ENCODE measurements around the gene CRACR2B.

The CRACR2B gene

DNA sequence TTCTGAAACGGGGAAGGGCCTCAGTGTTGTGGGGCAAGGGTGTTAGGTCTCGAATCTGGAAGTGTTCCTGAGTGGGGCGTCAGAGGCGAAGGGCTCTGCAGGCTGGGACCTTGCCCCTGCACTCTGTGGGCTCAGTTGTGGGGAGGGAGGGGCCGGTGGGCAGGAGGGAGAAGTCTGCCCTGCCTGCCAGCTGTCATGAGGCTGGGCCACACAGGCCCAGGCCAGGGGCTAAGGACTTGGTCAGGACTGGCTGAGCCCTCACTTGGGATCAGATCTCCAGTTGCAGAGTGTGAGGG, at the start of gene CRACR2B:
Gene CRACR2B, plus strand, starts transcription at position 23 of the 296 bp plus-strand sequence. CDS start 689 bp downstream, outside the sequence.
- no peak for DNase-seq (ENCODE audit: low spot score)

DNA sequence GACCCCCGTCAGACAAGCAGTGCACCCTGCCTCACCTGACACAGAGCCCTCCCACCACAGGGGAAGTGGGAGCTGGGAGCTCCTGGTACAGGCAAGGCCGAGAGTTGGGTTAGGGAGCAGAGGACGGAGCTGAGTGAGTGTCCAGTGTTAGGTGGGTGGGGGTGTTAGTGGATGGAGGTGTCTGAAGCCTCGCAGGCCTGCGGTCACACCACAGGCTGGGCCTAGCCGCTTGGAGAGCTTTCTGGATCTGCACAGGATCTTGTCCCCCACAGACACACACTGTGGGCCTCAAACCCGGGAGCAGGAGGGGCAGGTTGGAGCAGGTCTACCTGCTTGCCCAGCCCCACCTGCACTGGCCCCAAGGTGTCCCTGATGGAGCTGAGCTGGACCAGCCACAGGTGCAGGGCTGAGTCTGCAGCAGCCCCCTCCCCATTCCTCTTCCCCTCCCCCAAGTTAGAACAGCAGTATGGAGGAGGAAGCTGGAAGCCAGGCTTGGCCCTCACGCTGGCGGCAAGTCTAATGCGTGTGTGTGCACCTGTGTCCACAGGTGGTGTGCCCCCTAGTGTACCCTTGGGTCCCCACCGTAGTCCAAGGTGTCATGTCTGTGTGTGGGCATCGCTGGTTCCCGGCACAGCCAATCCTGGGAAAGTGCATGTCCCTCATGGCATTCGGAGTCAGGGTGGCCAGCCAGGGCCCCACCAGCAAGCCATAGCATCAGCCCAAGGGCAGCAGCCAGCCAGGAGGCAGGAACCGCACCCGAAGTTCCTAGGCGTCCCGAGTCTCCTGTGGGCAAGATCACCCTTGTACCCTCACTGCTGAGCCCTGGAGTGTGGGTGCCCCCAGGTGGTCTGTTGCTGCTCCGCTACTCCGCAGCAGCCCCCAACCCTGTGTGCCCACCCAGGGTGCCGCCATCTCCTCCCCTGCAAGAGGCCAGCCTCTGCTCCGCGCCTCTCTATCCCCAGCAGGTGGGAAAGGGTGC, 48.5 kb upstream of the CRACR2B start:
- no peak for DNase-seq (ENCODE audit: low spot score)

DNA sequence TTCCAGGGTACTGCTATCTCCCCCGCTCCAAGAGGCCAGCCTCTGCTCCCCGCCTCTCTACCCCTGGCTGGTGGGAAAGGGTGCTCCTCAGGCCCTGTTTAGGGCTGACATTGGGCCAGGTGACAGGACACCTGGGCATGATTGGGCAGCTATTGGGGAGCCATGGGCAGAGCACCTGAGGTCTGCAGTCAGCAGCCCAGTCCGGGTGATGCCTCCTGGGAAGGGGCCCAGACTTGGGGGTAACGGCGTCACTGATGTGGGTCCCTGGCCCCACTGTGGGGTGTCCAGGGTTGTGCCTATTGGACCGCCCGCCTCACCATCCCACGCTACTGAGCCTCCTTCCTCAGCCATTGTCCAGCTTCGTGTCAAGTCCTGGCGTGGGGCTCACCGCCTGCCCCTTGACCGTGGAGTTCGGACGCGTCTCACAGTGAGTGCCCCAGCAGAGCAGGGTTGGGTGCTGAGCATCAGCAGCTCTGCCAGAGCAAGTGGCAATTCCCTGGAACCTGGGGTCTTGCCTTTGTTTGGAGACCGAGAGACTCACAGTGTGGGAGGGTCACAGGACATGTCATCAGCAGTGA, 47.7 kb upstream of the CRACR2B start:
- no peak for DNase-seq (ENCODE audit: low spot score)

DNA sequence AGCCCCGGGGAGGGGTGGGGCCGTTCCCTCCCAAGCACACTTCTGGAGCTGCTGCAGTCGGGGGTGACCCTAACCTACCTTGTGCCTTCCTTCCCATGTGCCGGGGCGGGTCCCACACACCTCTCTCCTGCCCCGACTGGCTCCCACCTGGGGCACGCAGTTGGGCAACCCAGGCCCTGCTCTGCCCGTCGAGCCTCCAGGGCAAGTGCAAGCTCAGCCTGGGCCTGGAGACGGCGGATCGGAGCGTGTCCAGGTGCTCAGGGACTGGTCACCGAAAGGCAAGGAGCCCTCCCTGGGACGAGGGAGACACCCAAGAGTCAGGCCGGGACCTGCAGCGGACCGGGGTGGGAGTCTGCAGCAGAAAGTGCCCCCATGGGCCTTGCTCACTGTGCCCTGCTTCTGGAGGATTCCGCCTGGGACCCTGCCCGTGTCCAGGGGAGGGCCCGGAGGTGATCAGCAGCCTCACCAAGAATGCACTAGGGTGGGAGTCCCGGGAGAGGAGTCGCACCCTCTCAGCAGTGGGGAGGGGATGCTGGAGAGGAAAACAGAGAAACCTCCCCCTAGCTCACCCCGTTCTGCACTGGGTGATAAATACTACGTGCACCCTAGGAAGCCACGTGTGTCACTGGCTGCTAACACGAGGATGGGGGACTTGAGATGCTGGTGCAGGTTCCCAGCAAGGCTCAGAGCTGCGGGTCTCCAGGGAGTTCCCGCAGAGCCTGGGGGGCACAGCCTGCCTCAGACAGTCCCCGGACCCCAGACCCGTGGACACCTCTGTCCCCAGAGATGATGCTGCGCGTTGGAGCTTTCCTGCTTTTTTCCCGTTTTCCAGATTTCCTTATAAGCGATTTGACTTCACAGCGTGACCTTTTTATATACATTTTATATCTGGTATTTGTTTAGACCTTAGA, 45.2 kb upstream of the CRACR2B start:
- no peak for DNase-seq (ENCODE audit: low spot score)

DNA sequence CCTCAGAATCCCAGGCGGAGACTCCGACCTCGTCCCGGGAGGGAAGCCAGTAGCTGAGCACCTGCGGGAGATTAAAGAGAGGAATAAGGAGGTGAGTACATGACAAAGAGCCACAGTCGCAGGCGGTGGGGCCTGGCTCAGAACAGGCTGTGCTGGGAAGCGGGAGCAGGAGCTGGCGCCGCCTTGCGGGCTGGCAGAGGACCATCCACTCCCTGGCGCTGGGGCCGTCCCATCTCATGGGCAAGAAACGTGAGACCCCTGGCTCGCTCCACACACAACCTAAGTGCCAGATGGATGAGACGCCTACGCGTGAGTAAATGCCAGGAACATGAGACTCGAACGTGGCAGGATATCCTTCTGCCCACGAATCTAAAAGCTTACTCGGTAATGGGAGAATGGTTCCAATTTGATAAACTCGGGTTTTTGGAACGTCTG, 44.1 kb upstream of the CRACR2B start:
- DNase-seq (ENCODE audit: low spot score): no peak

DNA sequence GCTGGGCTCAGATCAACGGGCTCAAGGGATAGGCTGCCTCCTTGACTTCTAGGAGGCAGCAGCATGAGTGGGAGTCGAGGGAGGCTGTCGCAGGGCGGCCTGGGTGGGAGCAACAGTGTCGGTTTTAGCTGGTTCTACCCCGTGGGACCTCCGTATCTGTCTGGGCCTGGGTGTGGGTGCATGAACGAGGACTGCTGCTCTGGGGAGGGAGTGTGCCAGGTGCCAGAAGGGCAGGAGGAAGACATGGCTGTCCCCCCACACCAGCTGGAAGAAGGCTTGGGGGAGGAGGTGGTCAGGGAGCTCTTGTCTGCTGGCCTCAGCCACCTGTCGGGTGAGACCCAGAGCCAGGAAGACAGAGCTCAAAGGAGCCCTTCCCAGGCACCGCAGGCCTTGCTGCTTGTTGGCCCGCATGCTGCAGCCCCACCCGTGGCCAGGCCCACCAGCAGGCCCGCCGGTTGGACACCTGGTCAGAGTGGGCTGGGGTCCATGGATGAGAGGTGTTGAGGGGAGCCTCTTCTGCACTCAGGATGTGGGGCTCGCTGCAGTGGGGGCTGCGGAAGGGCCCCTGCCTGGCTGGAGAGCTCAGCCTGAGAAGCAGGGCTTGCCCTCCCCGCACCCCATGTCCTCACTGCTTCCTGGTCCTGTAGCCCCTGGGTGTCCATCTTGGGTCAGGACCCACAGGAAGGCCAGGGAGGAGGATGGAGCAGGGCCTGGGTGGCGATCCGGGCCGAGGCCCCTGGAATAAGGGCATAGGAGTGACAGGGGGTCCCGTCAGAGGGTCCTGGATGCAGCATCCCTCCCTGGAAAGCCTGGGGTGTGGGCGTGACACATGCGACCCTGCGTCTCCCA, 41.3 kb upstream of the CRACR2B start:
- no peak for DNase-seq (ENCODE audit: low spot score)

DNA sequence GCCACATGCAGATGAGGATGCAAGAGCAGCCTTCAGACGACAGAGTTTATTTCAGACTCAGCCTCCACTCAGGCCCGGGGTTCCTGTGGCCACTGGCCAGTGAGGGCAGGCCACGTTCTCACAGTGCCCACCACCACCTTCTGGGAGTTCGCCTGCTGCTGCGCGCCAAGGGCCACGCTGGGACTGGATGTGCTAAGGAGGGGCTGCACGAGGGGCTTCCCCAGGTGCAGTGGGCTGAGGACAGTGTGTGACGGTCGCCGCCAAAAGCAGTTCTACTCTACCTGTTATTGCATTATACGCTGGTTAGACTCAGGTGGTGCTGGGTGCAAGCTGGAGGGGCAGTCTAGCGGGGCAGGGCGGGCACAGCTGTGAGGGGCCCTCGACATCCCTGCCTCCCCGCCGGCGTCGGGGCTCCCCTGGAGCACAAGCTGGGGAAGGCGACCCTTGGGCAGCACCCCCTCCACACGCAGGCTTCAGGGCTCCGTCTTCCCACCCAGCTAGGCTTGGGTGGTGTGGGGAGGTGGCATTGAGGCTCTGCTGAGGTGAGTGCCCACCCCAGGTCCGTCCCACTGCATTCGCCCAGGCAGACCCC, 40.5 kb upstream of the CRACR2B start:
- DNase-seq (ENCODE audit: low spot score): no peak

DNA sequence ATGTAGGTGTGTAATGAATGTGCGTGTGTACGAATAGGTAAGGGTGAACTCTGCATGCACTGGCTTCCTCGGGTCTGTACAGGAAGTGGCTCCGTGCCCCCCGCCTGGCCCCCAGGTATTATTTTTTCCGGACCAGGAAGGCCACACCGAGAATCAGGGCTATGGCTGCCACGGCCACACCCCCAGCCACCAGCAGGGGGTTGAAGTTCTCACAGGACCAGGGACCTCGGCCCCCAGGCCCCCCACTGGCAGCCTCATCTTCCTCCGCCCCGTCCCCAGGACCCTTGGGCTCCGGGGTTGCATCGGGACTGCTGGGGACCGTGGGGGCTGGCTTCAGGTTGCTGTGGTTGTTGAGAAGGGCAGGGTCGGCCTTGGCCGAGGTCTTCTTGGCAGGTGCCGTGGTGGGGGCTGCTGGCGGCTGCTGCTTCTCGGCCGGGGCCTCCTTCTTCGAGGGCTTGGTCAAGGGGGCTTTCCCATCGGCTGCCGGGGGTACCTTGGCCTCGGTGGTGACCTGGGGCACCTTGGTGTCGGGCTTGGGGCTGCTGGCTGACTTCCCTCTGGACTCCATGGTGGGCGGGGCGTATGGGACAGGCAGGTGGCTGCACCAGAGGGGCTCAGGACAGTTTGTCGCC, 39.6 kb upstream of the CRACR2B start:
- DNase-seq (ENCODE audit: low spot score): no peak

DNA sequence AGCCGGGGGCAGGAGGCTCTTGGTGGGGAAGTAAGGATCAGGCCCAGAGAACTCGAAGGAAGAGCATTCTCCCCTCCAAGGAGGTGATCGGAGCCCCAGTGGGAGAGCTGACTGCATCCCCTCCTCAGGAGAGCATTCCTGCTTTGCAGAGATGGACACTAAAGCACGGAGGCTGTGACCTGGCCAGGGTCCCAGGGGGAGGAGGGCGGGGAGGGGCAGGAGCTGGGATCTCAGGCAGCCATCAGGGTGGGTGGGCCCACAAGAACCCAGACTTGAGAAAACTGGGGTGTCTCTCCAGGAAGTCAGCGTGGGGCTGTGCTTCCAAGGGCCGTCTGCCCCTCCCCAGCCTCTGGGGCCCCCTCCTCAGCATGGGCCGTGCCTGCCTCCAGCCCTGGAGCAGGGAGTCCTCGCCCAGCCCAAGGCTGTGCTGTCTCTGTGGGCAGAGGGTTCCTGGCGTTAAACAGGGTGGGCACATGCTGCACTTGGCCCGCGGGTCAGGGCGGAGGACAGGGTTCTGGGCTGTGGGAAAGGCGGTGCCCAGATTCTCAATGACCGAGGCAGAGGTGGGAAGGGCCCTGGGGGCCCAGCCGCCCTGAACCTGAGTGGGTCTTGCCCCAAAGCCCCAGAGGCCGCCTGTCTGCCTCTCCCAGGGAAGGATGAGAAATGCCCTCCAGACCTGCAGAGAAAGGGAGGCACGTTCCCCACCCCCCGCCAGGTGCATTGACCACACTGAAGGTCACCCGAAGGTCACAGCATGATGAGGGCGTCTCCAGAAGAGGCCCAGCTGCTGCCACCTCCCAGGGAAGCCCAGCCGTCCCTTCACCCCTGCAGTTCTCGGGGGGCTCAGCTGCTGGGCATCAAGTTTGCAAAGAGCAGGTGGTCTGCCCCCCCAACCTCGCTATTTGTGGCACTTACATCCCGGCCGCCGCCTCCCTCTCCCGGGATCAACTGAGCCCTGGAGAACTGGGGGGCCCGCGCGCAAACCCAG, 38.5 kb upstream of the CRACR2B start:
- DNase-seq (ENCODE audit: low spot score): no peak

DNA sequence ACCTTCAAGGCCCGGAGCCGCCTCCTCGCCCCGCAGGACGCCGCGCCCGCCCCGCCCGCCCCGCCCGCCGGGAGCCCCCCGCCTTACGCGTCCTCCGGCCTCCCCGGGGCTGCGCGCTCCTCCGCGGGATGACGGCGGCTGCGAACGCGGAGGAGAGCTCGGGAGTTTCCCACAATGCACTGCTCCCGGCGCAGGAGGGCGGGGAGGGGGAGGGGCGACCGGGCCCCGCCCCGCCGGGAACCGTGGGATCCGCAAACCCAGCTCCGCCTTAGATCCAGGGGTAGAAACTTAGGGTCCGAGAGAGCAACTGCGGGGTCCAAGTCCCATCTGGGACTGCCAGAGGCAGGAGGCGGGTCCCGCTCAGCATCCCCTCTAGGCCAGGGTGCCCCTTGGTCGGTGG, 37.8 kb upstream of the CRACR2B start, which contains the start of gene CEND1:
Gene CEND1, minus strand, starts transcription at position 148 of the 400 bp plus-strand sequence. CDS start 1,514 bp downstream, outside the sequence.
- DNase-seq (ENCODE audit: low spot score): peak; percentile 80

DNA sequence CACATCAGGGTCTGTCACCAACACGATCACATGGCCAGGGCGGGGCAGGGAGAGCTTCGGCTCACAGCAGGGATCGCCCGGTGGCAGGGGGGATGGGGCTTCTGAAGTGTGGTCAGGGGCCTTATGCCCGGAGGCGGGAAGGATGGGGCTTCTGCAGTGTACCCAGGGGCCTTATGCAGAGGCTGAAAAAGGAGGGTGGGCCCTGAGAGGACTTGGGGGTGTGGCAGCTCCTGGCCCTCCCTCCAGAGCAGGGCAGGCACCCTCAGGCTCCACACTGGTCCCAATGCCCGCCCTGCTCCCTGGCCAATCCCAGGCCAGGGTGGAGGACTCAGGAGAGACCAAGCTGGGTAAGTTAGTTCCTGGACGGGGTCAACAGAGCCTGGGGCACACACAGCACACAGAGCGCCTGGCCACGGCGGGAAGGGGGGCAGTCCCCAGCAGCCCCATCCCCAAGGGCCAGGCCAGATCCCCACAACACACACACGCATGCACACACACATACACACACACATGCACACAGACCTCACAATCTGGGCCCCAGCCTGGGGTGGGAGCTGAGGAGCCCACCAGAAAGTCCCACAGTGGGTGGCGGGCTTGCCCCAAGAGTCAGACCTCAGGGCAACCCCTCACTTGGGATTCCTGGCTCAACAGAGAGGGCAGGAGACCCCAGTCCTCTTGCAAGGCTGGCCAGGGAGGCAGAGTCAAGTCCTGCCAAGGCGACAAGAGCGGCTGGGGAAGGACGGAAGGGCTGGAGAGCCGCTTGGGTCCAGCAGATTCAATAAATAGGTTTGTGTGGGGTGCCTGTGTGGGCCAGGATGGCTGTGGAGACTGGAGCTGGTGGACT, 36.8 kb upstream of the CRACR2B start:
- DNase-seq (ENCODE audit: low spot score): no peak

DNA sequence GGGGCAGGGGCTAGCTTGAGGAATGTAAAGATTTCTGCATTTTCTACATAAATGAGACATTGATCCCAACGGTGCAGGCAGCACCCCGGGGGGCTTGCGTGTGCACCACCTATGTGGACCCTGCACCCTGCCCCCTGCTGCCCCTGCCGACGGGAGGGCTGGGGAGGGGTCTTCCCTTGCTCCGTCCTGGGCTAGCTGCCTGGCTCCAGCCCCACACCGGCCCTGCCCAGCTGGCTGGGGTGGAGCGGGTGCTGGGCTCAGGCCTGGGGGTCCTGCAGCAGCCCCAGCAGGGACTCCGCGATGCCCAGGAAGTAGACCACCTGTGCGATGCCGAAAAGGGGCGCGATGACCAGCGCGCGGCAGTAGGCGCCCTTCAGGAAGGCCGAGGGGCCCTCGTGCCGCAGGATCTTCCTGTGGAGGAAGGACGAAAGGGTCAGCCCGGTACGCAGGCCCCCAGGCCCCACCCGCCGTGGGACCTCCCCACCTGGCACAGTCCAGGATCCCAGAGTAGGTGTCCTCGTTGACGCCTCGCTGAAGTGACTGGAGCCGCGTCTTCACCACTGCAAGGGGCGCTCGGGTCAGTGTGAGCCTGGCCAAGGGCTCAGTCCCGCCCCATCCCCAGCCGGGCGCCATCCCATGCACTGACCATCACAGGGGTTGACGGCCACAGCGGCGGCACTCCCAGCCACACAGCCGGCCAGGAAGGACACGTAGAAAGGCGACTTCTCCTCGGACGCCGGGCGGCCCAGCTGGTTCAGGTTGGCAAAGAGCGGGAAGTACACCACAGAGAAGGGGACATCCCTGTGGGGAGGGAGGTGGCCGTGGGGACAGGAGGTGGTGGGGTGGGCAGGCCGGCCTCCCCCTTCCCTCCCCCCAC, 35.8 kb upstream of the CRACR2B start:
- DNase-seq (ENCODE audit: low spot score): no peak

DNA sequence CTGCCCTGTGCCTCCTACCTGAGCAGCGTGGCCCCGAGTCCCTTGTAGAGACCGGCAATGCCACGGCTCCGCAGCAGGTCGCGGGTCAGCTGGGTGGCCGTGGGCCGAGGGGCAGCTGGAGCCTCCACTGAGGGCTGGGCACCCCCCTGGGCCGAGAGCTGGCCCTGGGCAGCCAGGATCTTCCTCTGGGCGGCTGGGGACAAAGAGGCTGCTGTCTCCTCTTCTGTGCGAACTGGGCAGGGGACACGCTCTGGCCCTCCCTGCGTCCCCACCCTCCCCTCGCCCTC, 35.2 kb upstream of the CRACR2B start:
- no peak for DNase-seq (ENCODE audit: low spot score)

DNA sequence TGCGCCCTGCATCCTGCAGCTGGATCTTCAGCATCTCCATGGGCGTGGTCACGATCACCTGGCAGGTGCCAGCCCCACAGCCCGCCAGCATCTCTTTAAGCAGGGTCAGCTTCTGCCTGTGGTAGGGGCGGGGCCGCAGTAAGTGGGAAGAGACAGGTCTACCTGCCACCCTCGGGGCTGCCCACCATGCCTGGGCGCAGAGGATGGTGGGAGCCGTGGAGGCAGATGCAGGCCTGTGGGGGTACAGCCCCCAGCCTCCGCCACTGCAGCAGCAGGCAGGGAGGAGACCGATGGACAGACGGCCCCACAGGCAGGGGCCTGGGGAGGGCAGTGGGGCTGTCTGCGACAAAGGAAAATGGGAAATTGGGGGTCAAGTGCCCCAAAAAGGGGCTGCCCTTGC, 34.8 kb upstream of the CRACR2B start:
- no peak for DNase-seq (ENCODE audit: low spot score)

DNA sequence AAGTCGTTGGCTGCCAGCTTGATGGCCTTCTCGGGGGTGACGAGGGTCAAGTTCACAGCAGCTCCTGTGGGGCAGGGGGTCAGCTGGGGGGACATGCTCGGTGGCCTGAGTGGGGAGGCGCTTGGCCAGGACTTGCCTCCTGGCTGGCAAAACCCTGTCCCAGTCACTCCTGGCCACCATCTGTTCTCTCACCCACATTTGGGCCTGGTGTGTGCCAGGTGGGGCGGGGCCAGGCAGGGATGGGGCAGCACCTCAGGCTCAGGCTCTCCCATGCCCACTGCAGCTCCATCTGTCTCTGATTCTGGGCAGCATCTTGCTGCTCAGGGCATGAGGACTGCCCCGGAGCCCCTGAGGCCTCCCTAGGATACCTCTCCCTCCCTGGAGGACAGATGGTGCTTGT, 34.2 kb upstream of the CRACR2B start:
- DNase-seq (ENCODE audit: low spot score): no peak

DNA sequence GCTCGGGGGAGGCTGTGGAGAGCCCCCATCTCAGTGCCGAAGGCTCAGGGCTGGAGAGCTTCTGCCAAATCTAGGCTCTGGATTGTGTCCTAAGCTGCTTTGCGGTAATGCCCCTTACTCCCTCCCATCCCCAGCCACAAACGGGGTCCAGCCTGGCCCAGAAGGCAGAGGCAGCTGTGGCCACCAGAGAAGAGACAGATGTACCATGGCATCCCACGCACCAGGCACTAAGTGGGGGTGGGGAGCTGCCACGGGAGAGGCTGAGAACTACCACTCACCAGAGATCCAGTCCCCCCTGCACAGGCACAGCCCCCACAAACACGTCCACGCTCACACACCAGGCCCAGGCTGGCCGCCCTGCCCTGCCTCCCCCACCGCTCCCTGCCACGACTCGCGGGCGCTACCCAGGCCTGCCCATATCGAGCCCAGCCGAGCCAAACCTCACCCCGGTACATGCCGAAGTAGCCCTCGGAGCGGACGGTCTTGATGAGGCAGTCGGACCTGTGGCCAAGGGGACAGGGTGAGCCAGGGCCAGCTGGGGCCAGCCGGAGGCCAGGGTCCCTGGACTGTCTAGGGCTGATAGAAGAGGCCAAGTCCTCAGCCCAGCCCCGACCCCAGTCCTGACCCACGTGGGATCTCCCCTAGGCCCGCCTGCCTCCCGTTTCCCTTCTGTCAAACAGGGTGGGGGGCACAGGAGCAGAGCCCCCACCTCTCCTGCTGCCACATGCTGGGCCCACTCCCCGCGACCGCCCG, 33.5 kb upstream of the CRACR2B start:
- DNase-seq (ENCODE audit: low spot score): no peak

All from hepatic stellate cell (primary cell).